CD4-positive, alpha-beta T cell treated with Interleukin-6 at 100 ng/mL for 8 hours (primary cell): ENCODE measurements around the gene RACK1.

Experiments
- DNase-seq: peaks from one replicate; pipeline ENCODE4 v3.0.0-alpha.2; 2020; ENCODE audit warnings: mixed read lengths, low spot score

RACK1 gene

GRCh38 chr5:181233801-181234454 lies 9.8 kb downstream of the RACK1 start:
- no peak for DNase-seq

GRCh38 chr5:181233088-181233800 lies 10.5 kb downstream of the RACK1 start:
- DNase-seq: no peak

- DNase-seq: no peak
Measured at GRCh38 chr5:181232593-181232992, 11.1 kb downstream of the RACK1 start.

- DNase-seq: no peak
Measured at GRCh38 chr5:181231432-181231831, 12.3 kb downstream of the RACK1 start.

- no peak for DNase-seq
Measured at GRCh38 chr5:181230551-181230950, 13.2 kb downstream of the RACK1 start.

GRCh38 chr5:181229996-181230395 lies 13.7 kb downstream of the RACK1 start:
- DNase-seq: no peak

GRCh38 chr5:181224390-181225229 lies 19.1 kb downstream of the RACK1 start:
- no peak for DNase-seq

- no peak for DNase-seq
Measured at GRCh38 chr5:181223729-181224389, 19.8 kb downstream of the RACK1 start.

GRCh38 chr5:181223058-181223728 lies 20.5 kb downstream of the RACK1 start, which contains the start of gene TRIM41:
Gene TRIM41, plus strand, starts transcription at chr5:181223281. Its CDS starts 719 bp downstream, at chr5:181224000.
- DNase-seq: peak; percentile 98

- DNase-seq: no peak
Measured at GRCh38 chr5:181222630-181223057, 21.1 kb downstream of the RACK1 start.

GRCh38 chr5:181221792-181222629 lies 21.7 kb downstream of the RACK1 start:
- peak; percentile 91 for DNase-seq

- DNase-seq: peak; percentile 54
Measured at GRCh38 chr5:181221105-181221791, 22.5 kb downstream of the RACK1 start.

GRCh38 chr5:181220178-181220515 lies 23.6 kb downstream of the RACK1 start:
- DNase-seq: no peak

GRCh38 chr5:181219262-181220177 lies 24.2 kb downstream of the RACK1 start:
- no peak for DNase-seq

- no peak for DNase-seq
Measured at GRCh38 chr5:181218795-181219124, 24.9 kb downstream of the RACK1 start.

GRCh38 chr5:181217803-181218062 lies 26.0 kb downstream of the RACK1 start:
- DNase-seq: peak; percentile 52

GRCh38 chr5:181217111-181217802 lies 26.4 kb downstream of the RACK1 start:
- DNase-seq: peak; percentile 59
